Activated naive CD4-positive, alpha-beta T cell (primary cell): ENCODE measurements around the gene AQP1.

Source experiments
- DNase-seq, 4 experiments: peaks; one replicate each; lab custom pipeline; 2025; lab: John Stamatoyannopoulos, UW

The AQP1 gene

GRCh38 chr7:30921540-30922401, 10.1 kb downstream of the AQP1 start:
- DNase-seq = no peak

DNA sequence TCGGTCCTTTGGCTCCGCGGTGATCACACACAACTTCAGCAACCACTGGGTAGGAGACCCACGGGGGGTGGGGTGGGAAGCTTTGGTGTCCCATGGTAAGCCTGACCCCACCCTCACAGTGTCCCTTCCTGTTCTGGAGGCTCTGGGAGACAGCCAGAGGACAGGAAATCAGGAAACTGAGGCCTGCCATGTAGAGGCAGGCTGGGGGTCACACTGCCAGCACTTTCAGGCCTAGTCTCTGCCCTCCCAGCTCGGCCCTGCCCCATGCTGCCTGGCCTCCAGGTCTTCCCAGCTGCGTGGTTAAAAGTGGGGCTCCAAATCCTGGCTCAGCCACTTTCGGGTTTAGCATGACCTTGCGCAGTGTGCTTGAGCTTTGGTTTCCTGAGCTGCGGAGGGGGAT, 10.9 kb downstream of the AQP1 start:
- DNase-seq = no peak

DNA sequence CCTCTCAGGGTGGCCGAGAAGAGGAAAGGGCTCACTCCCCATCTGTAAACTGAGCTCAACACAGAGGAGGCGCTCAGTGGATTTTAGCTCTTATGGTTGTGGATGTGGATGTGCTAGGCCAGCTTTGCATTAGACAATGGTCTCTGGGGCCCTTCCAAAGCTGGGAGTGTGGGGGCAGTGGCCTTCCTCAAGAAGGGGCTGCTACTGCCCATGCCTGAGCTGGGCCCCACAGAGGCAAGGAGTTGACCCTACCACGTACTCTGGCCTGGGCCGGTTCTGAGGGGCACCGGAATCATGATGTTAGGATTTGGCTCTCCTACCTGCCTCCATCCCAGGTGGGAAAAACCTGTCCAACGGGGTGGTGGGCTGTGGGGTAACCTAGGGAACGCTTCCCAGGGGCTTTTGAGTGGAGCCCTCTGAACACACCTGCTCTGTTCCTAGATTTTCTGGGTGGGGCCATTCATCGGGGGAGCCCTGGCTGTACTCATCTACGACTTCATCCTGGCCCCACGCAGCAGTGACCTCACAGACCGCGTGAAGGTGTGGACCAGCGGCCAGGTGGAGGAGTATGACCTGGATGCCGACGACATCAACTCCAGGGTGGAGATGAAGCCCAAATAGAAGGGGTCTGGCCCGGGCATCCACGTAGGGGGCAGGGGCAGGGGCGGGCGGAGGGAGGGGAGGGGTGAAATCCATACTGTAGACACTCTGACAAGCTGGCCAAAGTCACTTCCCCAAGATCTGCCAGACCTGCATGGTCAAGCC, 11.5 kb downstream of the AQP1 start:
- DNase-seq = no peak

GRCh38 chr7:30923774-30924413, 12.2 kb downstream of the AQP1 start:
- DNase-seq = no peak

DNA sequence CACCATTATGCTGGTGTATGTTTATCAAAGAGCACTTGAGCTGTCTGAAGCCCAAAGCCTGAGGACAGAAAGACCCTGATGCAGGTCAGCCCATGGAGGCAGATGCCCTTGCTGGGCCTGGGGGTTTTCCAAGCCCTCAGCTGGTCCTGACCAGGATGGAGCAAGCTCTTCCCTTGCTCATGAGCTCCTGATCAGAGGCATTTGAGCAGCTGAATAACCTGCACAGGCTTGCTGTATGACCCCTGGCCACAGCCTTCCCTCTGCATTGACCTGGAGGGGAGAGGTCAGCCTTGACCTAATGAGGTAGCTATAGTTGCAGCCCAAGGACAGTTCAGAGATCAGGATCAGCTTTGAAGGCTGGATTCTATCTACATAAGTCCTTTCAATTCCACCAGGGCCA, 13.0 kb downstream of the AQP1 start:
- no peak for DNase-seq

- no peak for DNase-seq
These were observed 13.5 kb downstream of the AQP1 start for GRCh38 chr7:30925117-30925516.

DNA sequence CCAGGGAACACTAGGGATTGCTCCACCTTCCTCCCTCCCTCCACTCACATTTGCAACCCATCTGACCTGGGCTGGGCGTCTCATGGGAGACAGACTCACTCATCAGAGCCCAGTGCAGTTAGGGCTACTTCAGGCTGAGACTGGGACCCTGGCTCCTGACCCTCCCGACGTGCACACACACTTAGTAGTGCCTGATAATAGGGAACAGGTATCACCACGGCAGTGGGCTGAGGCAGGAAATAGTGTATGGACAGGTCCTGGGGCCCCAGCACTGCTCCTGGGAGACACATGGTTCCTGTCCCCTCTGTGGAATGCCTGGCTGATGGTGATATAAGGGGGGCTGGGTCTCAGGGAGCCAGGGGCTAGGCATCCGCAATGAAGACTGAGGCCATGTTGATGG, 14.3 kb downstream of the AQP1 start:
- DNase-seq = no peak

DNA sequence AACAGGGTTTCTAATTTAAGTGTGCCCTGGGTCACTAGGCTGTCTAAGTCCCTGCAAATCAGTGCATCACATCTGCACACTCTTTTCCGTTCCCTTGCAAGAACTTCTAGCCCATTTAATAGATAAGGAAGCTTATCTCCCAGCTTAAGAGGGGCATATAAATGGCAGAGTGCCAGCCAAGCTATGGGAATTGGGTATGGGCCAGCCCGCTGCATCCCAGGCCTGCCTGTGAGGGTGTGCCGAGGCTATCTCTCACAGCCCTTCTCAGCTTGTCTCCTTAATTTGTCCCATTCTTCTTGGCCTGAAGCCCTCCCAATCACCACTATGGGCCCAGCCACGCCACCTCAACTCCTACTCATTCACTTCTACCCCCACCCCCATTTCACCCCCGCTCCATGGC, 14.7 kb downstream of the AQP1 start:
- no peak for DNase-seq

GRCh38 chr7:30927040-30927439, 15.4 kb downstream of the AQP1 start:
- DNase-seq = no peak

GRCh38 chr7:30927559-30927958, 15.9 kb downstream of the AQP1 start:
- DNase-seq = no peak

GRCh38 chr7:30928254-30928872, 16.7 kb downstream of the AQP1 start:
- DNase-seq = no peak

DNA sequence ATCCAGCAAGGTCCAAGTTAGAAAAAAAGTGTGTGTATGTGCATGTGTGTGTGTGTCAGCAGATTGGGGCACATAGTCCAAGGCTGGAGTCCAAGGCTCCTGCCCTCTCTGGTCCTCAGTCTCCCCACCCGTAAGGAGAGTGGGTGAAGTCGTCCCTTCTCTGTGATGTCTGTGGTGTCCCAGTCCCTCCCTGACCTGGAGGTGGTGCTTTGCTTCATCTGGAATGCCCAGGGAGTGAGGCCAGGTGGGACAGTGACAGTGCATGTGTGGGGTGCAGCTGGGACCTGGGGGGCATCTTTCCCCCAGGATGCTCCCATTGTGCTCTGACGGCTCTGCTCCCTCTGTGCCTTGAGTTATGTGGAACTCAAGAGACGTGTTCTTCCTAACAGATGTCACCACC, 18.0 kb downstream of the AQP1 start:
- no peak for DNase-seq

DNA sequence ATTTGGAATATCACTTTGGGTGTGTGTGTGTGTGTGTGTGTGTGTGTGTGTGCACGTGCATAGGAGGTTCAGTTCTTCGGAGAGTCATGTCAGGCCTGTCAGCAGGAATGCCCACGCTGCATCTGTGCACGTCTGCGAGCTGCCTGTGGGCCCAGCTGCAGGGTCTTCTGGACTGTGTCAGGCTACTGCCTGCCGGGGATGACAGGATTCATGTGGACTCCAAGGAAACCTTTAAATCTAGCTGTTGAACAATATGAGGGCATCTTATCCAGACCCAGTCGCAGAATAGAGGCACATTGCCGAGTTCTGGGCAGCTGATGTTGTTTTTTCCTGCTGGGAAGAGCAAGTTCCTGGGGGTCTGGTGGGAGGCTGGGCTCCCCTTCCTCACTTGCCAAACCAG, 19.0 kb downstream of the AQP1 start:
- DNase-seq = no peak

- DNase-seq = no peak
These were observed 19.7 kb downstream of the AQP1 start for GRCh38 chr7:30931161-30931928.

- DNase-seq = no peak
These were observed 20.4 kb downstream of the AQP1 start for GRCh38 chr7:30931929-30932540.

DNA sequence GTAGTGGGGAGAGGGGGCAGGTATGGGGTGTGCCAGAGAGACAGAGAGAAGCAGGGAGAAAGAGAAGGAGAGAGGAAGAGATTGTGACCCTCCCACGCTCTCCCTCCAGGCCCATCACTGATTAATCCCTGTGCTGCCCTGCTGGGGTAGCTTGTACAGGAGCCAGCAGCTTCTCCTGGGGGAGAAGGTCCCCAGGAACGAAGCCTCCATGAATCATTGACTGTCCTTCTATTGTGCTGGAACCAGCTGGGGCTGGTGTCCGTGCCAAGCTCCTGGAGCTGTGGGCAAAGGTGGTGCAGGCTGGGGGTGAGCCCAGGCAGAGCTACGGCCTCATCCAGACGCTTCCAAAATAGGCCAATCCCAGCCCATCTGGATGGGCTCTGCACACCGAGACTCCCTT, 20.9 kb downstream of the AQP1 start:
- no peak for DNase-seq

GRCh38 chr7:30933124-30933974, 21.7 kb downstream of the AQP1 start:
- no peak for DNase-seq

DNA sequence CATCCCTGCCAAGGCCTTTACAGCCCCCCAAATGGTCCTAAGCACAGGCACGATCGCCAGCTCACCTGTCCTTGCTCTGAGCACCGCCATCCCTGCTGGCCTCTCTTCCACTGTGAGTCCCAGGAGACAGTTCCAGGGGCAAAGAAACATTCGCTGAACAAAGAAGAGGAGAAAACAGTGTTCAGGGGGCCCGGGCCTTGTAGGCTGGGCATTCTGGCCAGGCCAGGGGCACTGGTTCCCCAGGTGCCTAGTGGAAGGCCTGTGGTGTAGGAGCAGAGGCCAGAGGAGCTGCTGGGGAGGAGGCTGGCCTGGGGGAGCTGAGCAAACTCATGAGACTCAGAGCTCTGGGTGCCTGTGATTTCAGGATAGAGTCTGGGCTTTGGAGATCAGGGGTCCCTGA, 22.6 kb downstream of the AQP1 start:
- DNase-seq = no peak

GRCh38 chr7:30934732-30935568, 23.3 kb downstream of the AQP1 start:
- no peak for DNase-seq

DNA sequence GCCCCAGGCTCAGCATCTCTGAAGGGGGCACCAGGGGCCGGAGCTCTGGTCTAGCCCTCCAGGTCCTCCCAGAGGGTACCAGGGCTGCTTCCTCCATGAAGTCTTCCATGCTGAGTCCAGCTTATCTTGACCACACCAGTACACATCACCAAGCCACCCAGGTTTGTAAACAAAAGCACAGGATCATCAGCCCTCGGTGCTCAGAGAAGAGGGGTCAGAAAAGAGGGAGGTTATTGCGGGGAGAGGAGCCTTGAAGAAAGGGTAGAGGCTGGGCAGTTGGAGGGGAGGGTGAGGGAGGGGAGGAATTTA, 23.9 kb downstream of the AQP1 start:
- DNase-seq = no peak
